HEK293 (cell line): ENCODE measurements around the gene PROSER3.

Experiments
- CTCF ChIA-PET: fragments of 350-600 bp; formaldehyde crosslinking; extraction: SDS; loops from one replicate; lab custom pipeline; 2021; ENCODE audit warnings: antibody characterized with exemption; lab: Yijun Ruan, JAX
- POLR2A ChIA-PET: fragments of 300-600 bp; formaldehyde crosslinking; extraction: SDS; loops from one replicate; lab custom pipeline; 2020; ENCODE audit warnings: antibody characterized with exemption, inconsistent platforms; lab: Yijun Ruan, JAX
- H3K27ac ChIP-seq: fragments of 200-500 bp; sonication (Bioruptor generic); 2 replicates; pipeline ENCODE4 v1.5.1; 2014; ENCODE audit warnings: low read depth, low read length, control low read depth, inconsistent platforms; ENCODE audit errors: extremely low read depth
- H3K36me3 ChIP-seq, 2 experiments: fragments of 200-500 bp in 1 of 2; sonication (Bioruptor generic) in 1 of 2; 1 replicate in 1 of 2; 2 replicates in 1 of 2; pipeline ENCODE4 v1.5.1; 2014 to 2017; ENCODE audit warnings: inconsistent platforms in 2 of 2, low read length in 2 of 2; ENCODE audit not compliant: control insufficient read depth in 2 of 2, insufficient read depth in 1 of 2
- H3K4me1 ChIP-seq: fragments of 200-500 bp; sonication (Bioruptor generic); 2 replicates; pipeline ENCODE4 v1.5.1; 2014; ENCODE audit warnings: mild to moderate bottlenecking, low read length, inconsistent platforms; ENCODE audit not compliant: control insufficient read depth, insufficient read depth
- H3K4me3 ChIP-seq: 2 replicates; pipeline ENCODE4 v1.5.1; 2011; ENCODE audit warnings: low read depth, mild to moderate bottlenecking, control low read depth, low read length, moderate library complexity
- H3K9me3 ChIP-seq: fragments of 200-500 bp; sonication (Bioruptor generic); 2 replicates; pipeline ENCODE4 v1.5.1; 2014; ENCODE audit warnings: low read depth, low read length, inconsistent platforms; ENCODE audit not compliant: control insufficient read depth, insufficient read depth
- BCL11B ChIP-seq: fragments of 450-650 bp; formaldehyde crosslinking; IDR thresholded peaks from 2 replicates; pipeline ENCODE4 v1.5.1; 2016; ENCODE audit warnings: low read depth, missing biosample characterization, missing genetic modification characterization
- KLF10 ChIP-seq: fragments of 450-650 bp; IDR thresholded peaks from 2 replicates; pipeline ENCODE4 v1.5.1; 2018; ENCODE audit warnings: missing biosample characterization, mild to moderate bottlenecking, missing genetic modification characterization
- MYNN ChIP-seq: fragments of 450-650 bp; formaldehyde crosslinking; IDR thresholded peaks from 2 replicates; pipeline ENCODE4 v1.5.1; 2016; ENCODE audit warnings: missing biosample characterization, missing genetic modification characterization, borderline replicate concordance
- OVOL3 ChIP-seq: fragments of 450-650 bp; formaldehyde crosslinking; IDR thresholded peaks from 2 replicates; pipeline ENCODE4 v1.5.1; 2016; ENCODE audit warnings: missing biosample characterization, missing genetic modification characterization
- TCF7L2 ChIP-seq: IDR thresholded peaks from 2 replicates; pipeline ENCODE4 v1.6.1; 2011; ENCODE audit warnings: low read depth, mild to moderate bottlenecking, inconsistent platforms, low read length, moderate library complexity, borderline replicate concordance
- YY2 ChIP-seq: fragments of 450-650 bp; formaldehyde crosslinking; IDR thresholded peaks from 2 replicates; pipeline ENCODE4 v1.5.1; 2016; ENCODE audit warnings: missing biosample characterization, missing genetic modification characterization
- ZBTB48 ChIP-seq: fragments of 450-650 bp; formaldehyde crosslinking; IDR thresholded peaks from 2 replicates; pipeline ENCODE4 v1.5.1; 2016; ENCODE audit warnings: missing biosample characterization, missing genetic modification characterization
- ZNF146 ChIP-seq: fragments of 450-650 bp; formaldehyde crosslinking; IDR thresholded peaks from 2 replicates; pipeline ENCODE4 v1.5.1; 2016; ENCODE audit warnings: missing biosample characterization, missing genetic modification characterization
- ZNF175 ChIP-seq: fragments of 450-650 bp; formaldehyde crosslinking; IDR thresholded peaks from 2 replicates; pipeline ENCODE4 v1.5.1; 2016; ENCODE audit warnings: missing biosample characterization, missing genetic modification characterization
- ZNF2 ChIP-seq: fragments of 450-650 bp; formaldehyde crosslinking; IDR thresholded peaks from 2 replicates; pipeline ENCODE4 v1.5.1; 2016; ENCODE audit warnings: missing biosample characterization, missing genetic modification characterization
- ZNF248 ChIP-seq: fragments of 450-650 bp; formaldehyde crosslinking; IDR thresholded peaks from 2 replicates; pipeline ENCODE4 v1.5.1; 2017; ENCODE audit warnings: missing biosample characterization, missing genetic modification characterization
- ZNF416 ChIP-seq: fragments of 450-650 bp; formaldehyde crosslinking; IDR thresholded peaks from 2 replicates; pipeline ENCODE4 v1.5.1; 2016; ENCODE audit warnings: missing biosample characterization, missing genetic modification characterization
- ZNF561 ChIP-seq: fragments of 450-650 bp; IDR thresholded peaks from 2 replicates; pipeline ENCODE4 v1.5.1; 2018; ENCODE audit warnings: missing biosample characterization, missing genetic modification characterization, borderline replicate concordance
- ZNF623 ChIP-seq: fragments of 450-650 bp; formaldehyde crosslinking; IDR thresholded peaks from 2 replicates; pipeline ENCODE4 v1.5.1; 2016; ENCODE audit warnings: missing biosample characterization, missing genetic modification characterization
- ZNF660 ChIP-seq: fragments of 450-650 bp; IDR thresholded peaks from 2 replicates; pipeline ENCODE4 v1.5.1; 2018; ENCODE audit warnings: missing biosample characterization, mild to moderate bottlenecking, missing genetic modification characterization
- ZSCAN16 ChIP-seq: fragments of 450-650 bp; formaldehyde crosslinking; IDR thresholded peaks from 2 replicates; pipeline ENCODE4 v1.5.1; 2016; ENCODE audit warnings: missing biosample characterization, missing genetic modification characterization
- TF ChIP-seq, protein P1 (sequence below): fragments of 450-650 bp; formaldehyde crosslinking; IDR thresholded peaks from 2 replicates; pipeline ENCODE4 v1.5.1; 2016; ENCODE audit warnings: missing biosample characterization, missing genetic modification characterization
- TF ChIP-seq, protein P2 (sequence below): fragments of 450-650 bp; formaldehyde crosslinking; IDR thresholded peaks from 2 replicates; pipeline ENCODE4 v1.5.1; 2016; ENCODE audit warnings: missing biosample characterization, missing genetic modification characterization
- TF ChIP-seq, protein P3 (sequence below): fragments of 450-650 bp; formaldehyde crosslinking; IDR thresholded peaks from 2 replicates; pipeline ENCODE4 v1.5.1; 2016; ENCODE audit warnings: missing biosample characterization, missing genetic modification characterization
- TF ChIP-seq, protein P4 (sequence below): fragments of 450-650 bp; formaldehyde crosslinking; IDR thresholded peaks from 2 replicates; pipeline ENCODE4 v1.5.1; 2016; ENCODE audit warnings: missing biosample characterization, missing genetic modification characterization

The PROSER3 gene

DNA sequence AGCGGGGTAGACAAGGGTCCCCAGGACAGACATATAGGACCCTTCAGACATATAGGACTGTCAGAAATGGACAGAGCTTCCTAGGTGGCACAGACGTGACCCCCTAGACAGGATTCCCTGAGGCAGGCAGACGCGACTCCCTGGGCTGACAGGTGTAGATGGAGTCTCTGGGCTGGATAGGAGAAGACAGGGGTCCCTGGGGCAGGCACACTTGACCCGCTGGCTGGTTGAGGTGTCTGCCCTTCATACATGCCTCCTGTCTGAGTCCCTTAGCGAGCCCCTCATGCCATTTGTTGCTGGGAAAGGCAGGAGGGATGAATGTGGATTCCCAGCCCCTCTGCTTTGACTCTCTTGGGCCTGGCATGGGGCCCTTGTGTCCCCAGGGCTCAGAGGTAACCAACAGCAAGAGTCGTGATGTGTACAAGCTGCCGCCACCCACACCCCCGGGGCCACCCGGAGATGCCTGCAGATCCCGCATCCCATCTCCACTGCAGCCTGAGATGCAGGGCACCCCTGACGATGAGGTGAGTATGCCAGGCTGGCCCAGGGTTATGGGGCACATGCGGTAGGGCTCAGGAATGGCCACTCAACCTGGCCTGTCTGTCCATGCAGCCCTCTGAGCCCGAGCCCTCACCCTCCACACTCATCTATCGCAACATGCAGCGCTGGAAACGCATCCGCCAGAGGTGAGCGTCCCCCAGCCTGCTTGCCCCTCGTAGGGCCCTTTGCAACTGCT lies 4.2 kb upstream of the PROSER3 start:
- Histone ChIP-seq H3K9me3 (no peaks in the 10 kb centered on the region; the same call in 1 of the 2 replicates), H3K27ac (peak overlapping the region; percentile 17; the same call in 1 of the 2 replicates), H3K4me3 (no peak overlapping the region)
- TF ChIP-seq ZNF175 (tag by site-specific recombination) (no peak), ZNF416 (tag by site-specific recombination) (no peak), ZNF2 (tag by site-specific recombination) (no peak)
- TF ChIP-seq, all 188 proteins: peak for 0
- peaks cover 18% of the 10 kb centered on the region for H3K4me1 ChIP-seq
- CTCF ChIA-PET = interaction anchor here (0.6 to 2.3 kb wide), 2 partner anchors 65 to 168 kb away, joined by 3 to 7 read pairs; no protein-coding TSS in a partner anchor
- POLR2A ChIA-PET = interaction anchor here (0.7 to 0.8 kb wide), 2 partner anchors 13 to 23 kb away, joined by 3 to 6 read pairs; no protein-coding TSS in a partner anchor
- H3K36me3 ChIP-seq = peaks cover 39 to 55% of the 10 kb centered on the region in 2 experiments

DNA sequence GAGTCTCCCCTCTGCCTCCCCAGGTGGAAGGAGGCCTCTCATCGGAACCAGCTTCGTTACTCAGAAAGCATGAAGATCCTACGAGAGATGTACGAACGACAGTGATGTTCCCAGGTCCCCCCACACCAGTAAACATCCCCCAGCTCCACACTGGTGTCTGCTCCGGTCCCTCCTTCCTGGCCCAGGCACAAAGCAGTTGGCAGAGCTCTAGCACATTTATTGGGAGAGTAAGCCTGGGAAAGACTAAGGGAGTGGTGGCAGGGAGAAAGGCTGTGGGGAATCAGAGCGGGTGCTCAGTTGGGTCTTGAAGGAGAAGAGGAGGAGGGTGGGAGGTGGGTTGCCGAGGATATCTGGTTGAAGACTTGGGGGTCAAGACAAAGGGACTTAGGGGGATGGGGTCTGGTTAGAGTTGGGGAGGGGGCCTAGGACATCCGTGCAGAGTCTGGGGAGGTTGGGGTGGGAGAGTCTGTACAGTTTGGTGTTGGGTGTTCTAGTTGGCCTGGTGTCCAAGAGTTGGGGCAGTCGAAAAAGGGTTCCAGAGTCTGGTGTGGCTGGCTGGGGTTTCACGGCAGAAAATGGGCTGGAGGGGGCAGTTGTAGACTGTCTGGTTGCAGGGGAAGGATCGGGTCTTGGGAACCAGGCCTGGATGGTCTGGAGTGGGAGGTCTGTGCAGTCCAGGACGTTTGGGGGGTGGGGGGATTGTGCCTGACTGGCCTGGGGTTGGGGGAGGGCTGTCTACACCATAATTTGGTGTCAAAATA lies 3.4 kb upstream of the PROSER3 start:
- CTCF ChIA-PET = interaction anchor here (1.3 kb wide), 1 partner anchor 9 kb away, joined by 3 read pairs; the partner anchor contains the start of genes PSENEN and U2AF1L4
- TF ChIP-seq YY2 = no peak
- TF ChIP-seq, protein P1, sequence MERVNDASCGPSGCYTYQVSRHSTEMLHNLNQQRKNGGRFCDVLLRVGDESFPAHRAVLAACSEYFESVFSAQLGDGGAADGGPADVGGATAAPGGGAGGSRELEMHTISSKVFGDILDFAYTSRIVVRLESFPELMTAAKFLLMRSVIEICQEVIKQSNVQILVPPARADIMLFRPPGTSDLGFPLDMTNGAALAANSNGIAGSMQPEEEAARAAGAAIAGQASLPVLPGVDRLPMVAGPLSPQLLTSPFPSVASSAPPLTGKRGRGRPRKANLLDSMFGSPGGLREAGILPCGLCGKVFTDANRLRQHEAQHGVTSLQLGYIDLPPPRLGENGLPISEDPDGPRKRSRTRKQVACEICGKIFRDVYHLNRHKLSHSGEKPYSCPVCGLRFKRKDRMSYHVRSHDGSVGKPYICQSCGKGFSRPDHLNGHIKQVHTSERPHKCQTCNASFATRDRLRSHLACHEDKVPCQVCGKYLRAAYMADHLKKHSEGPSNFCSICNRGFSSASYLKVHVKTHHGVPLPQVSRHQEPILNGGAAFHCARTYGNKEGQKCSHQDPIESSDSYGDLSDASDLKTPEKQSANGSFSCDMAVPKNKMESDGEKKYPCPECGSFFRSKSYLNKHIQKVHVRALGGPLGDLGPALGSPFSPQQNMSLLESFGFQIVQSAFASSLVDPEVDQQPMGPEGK (tag by site-specific recombination) = 0 out of 2 replicates have a peak, but pooled peaks have one; percentile 11
- POLR2A ChIA-PET = interaction anchor here (0.7 to 0.8 kb wide), 2 partner anchors 14 to 22 kb away, joined by 3 to 6 read pairs; no protein-coding TSS in a partner anchor
- Histone ChIP-seq H3K27ac (0 out of 2 replicates have a peak overlapping the region, but pooled peaks have one; percentile 24), H3K4me3 (no peak overlapping the region), H3K36me3 (peaks cover 43 to 56% of the 10 kb centered on the region in 2 experiments), H3K4me1 (peaks cover 18% of the 10 kb centered on the region), H3K9me3 (no peaks in the 10 kb centered on the region)

DNA sequence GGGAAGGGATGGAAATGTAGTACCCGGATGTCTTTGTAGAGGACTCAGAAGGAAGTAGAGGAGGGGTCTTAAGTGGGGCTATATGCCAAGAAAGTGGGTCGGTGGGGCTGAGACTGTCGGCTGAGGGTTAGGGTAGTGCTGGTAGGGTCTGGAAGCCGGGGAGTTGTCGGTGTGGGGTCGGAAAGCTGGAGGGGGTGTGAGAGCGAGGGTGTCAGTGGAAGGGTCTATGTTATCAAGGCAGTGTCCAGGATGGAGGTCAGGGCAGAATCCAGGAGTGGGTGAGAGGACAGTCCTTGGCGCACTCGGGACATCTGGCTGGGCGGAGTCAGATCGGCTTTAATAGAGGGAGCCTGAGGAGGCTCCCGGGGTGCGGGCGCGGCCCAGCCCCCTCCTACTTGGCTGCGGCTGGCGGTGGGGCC lies 2.8 kb upstream of the PROSER3 start:
- no peak overlapping the region for H3K27ac ChIP-seq
- H3K4me3 ChIP-seq = no peak overlapping the region
- H3K36me3 ChIP-seq = peaks cover 49 to 58% of the 10 kb centered on the region in 2 experiments
- ChIA-PET CTCF (interaction anchor here (1.3 kb wide), 1 partner anchor 10 kb away, joined by 3 read pairs; the partner anchor contains the start of genes PSENEN and U2AF1L4), POLR2A (interaction anchor here (0.7 to 3.0 kb wide), 2 partner anchors 10 to 15 kb away, joined by 4 to 53 read pairs; partner anchors contain the start of genes PSENEN and U2AF1L4)
- peaks cover 15% of the 10 kb centered on the region for H3K4me1 ChIP-seq
- no peaks in the 10 kb centered on the region for H3K9me3 ChIP-seq
- TF ChIP-seq ZNF561 (no peak), ZNF416 (tag by site-specific recombination) (no peak), OVOL3 (tag by site-specific recombination) (no peak), ZSCAN16 (tag by site-specific recombination) (no peak), ZNF248 (tag by site-specific recombination) (no peak), ZNF623 (tag by site-specific recombination) (no peak), KLF10 (tag by site-specific recombination) (no peak), ZNF660 (tag by site-specific recombination) (no peak), TCF7L2 (no peak), ZBTB48 (tag by site-specific recombination) (no peak), BCL11B (no peak), MYNN (tag by site-specific recombination) (no peak), ZNF146 (no peak)
- TF ChIP-seq, protein P2, sequence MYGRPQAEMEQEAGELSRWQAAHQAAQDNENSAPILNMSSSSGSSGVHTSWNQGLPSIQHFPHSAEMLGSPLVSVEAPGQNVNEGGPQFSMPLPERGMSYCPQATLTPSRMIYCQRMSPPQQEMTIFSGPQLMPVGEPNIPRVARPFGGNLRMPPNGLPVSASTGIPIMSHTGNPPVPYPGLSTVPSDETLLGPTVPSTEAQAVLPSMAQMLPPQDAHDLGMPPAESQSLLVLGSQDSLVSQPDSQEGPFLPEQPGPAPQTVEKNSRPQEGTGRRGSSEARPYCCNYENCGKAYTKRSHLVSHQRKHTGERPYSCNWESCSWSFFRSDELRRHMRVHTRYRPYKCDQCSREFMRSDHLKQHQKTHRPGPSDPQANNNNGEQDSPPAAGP = no peak
- TF ChIP-seq, protein P3, sequence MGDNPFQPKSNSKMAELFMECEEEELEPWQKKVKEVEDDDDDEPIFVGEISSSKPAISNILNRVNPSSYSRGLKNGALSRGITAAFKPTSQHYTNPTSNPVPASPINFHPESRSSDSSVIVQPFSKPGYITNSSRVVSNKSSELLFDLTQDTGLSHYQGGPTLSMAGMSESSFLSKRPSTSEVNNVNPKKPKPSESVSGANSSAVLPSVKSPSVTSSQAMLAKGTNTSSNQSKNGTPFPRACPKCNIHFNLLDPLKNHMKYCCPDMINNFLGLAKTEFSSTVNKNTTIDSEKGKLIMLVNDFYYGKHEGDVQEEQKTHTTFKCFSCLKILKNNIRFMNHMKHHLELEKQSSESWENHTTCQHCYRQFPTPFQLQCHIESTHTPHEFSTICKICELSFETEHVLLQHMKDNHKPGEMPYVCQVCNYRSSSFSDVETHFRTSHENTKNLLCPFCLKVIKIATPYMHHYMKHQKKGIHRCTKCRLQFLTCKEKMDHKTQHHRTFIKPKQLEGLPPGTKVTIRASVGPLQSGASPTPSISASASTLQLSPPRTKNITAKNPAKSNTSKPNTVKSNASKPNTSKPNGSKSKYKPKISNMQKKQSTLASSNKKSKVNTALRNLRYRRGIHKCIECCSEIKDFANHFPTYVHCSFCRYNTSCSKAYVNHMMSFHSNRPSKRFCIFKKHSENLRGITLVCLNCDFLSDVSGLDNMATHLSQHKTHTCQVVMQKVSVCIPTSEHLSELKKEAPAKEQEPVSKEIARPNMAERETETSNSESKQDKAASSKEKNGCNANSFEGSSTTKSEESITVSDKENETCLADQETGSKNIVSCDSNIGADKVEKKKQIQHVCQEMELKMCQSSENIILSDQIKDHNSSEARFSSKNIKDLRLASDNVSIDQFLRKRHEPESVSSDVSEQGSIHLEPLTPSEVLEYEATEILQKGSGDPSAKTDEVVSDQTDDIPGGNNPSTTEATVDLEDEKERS (tag by site-specific recombination) = no peak
- TF ChIP-seq, protein P4, sequence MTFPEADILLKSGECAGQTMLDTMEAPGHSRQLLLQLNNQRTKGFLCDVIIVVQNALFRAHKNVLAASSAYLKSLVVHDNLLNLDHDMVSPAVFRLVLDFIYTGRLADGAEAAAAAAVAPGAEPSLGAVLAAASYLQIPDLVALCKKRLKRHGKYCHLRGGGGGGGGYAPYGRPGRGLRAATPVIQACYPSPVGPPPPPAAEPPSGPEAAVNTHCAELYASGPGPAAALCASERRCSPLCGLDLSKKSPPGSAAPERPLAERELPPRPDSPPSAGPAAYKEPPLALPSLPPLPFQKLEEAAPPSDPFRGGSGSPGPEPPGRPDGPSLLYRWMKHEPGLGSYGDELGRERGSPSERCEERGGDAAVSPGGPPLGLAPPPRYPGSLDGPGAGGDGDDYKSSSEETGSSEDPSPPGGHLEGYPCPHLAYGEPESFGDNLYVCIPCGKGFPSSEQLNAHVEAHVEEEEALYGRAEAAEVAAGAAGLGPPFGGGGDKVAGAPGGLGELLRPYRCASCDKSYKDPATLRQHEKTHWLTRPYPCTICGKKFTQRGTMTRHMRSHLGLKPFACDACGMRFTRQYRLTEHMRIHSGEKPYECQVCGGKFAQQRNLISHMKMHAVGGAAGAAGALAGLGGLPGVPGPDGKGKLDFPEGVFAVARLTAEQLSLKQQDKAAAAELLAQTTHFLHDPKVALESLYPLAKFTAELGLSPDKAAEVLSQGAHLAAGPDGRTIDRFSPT (tag by site-specific recombination) = no peak
